Muscle layer of colon (tissue), 2 donors: ENCODE measurements around the gene CCDC178.

Experiments
- H3K27ac ChIP-seq: one replicate; pipeline ENCODE4 v1.7.0; 2013; ENCODE audit warnings: low read depth, mild to moderate bottlenecking, low read length, moderate library complexity
- H3K27me3 ChIP-seq, 2 donors: one replicate each; pipeline ENCODE4 v1.7.0; 2013; ENCODE audit warnings: low read length in 2 of 2, mild to moderate bottlenecking in 2 of 2; ENCODE audit not compliant: insufficient read depth in 2 of 2, control insufficient read depth in 1 of 2
- H3K36me3 ChIP-seq: one replicate; pipeline ENCODE4 v1.7.0; 2013; ENCODE audit warnings: mild to moderate bottlenecking, low read length; ENCODE audit not compliant: insufficient read depth
- H3K4me1 ChIP-seq: one replicate; pipeline ENCODE4 v1.7.0; 2013; ENCODE audit warnings: mild to moderate bottlenecking, low read length; ENCODE audit not compliant: insufficient read depth
- H3K4me3 ChIP-seq, 2 donors: one replicate each; pipeline ENCODE4 v1.7.0; 2013; ENCODE audit warnings: low read length in 2 of 2, low read depth in 1 of 2, mild to moderate bottlenecking in 1 of 2, moderate library complexity in 1 of 2
- H3K9ac ChIP-seq: one replicate; pipeline ENCODE4 v1.7.0; 2013; ENCODE audit warnings: low read length
- H3K9me3 ChIP-seq: one replicate; pipeline ENCODE4 v1.7.0; 2013; ENCODE audit warnings: mild to moderate bottlenecking, low read length
- donor health status: abdominal sarcoma.
- donor health status: Adenocarcinoma of cecum.

Gene CCDC178

GRCh38 chr18:32889615-32890593 lies 550.6 kb downstream of the CCDC178 start:
- H3K4me3 ChIP-seq = no peak overlapping the region
- H3K9me3 ChIP-seq = no peaks in the 10 kb centered on the region
- no peak overlapping the region for H3K9ac ChIP-seq
- no peaks in the 10 kb centered on the region for H3K4me1 ChIP-seq
- H3K27ac ChIP-seq = no peak overlapping the region
- H3K27me3 ChIP-seq = no peaks in the 10 kb centered on the region
- H3K36me3 ChIP-seq = no peaks in the 10 kb centered on the region

GRCh38 chr18:32888306-32888705 lies 552.2 kb downstream of the CCDC178 start:
- no peak overlapping the region for H3K27ac ChIP-seq

More at GRCh38 chr18:32888306-32888705, 552.2 kb downstream of the CCDC178 start:
- Histone ChIP-seq H3K9me3 (no peaks in the 10 kb centered on the region), H3K4me3 (no peak overlapping the region), H3K36me3 (no peaks in the 10 kb centered on the region), H3K9ac (no peak overlapping the region), H3K27me3 (no peaks in the 10 kb centered on the region), H3K4me1 (no peaks in the 10 kb centered on the region)
